ENCODE results near the gene SASS6.

The SASS6 gene

DNA sequence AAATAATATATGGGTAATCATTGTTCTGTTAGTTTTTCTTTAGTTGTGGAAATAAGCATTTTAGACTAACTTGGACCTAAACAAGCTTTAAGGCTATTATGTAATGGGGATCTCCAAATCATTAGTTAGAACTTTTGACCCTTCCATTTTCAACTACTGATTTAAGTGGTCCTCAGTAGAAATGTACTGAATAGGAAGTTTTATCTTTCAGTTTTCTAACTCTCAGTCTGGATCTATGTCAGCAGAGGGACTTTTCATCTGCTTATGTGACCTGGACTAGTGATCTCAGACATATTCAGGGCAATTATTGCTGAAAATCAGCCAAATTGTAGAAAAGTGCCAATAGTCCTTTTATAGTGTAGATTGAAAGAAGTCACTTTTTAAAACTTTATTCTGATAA, 56.0 kb downstream of the SASS6 start:
- Mint-ChIP-seq H3K27ac (no peak overlapping the region), H3K36me3 (peaks cover 44% of the 10 kb centered on the region), H3K4me3 (no peak overlapping the region), H3K4me1 (no peaks in the 10 kb centered on the region), H3K27me3 (no peaks in the 10 kb centered on the region), H3K9me3 (no peaks in the 10 kb centered on the region)
- CTCF ChIA-PET: no interaction called here
- DNase-seq: no peak

- no peaks in the 10 kb centered on the region for H3K4me1 Mint-ChIP-seq
- CTCF ChIA-PET: no interaction called here
- no peaks in the 10 kb centered on the region for H3K27me3 Mint-ChIP-seq
- no peaks in the 10 kb centered on the region for H3K9me3 Mint-ChIP-seq
- peaks cover 47% of the 10 kb centered on the region for H3K36me3 Mint-ChIP-seq
- DNase-seq: no peak
- no peak overlapping the region for H3K4me3 Mint-ChIP-seq
- peak overlapping the region; percentile 47 for H3K27ac Mint-ChIP-seq
These were observed 56.4 kb downstream of the SASS6 start for GRCh38 chr1:100076319-100076718.

- Mint-ChIP-seq H3K27ac (no peak overlapping the region), H3K4me3 (no peak overlapping the region), H3K9me3 (no peaks in the 10 kb centered on the region), H3K36me3 (peaks cover 49% of the 10 kb centered on the region), H3K4me1 (peaks cover under 1% of the 10 kb centered on the region), H3K27me3 (no peaks in the 10 kb centered on the region)
- no peak for DNase-seq
- CTCF ChIA-PET: no interaction called here
These were observed 57.0 kb downstream of the SASS6 start for GRCh38 chr1:100075773-100076172.

GRCh38 chr1:100074604-100075395, 57.9 kb downstream of the SASS6 start:
- H3K36me3 Mint-ChIP-seq: peaks cover 55% of the 10 kb centered on the region
- no peak for DNase-seq
- H3K9me3 Mint-ChIP-seq: no peaks in the 10 kb centered on the region
- no peak overlapping the region for H3K27ac Mint-ChIP-seq
- no peaks in the 10 kb centered on the region for H3K27me3 Mint-ChIP-seq
- peaks cover 10% of the 10 kb centered on the region for H3K4me1 Mint-ChIP-seq
- no peak overlapping the region for H3K4me3 Mint-ChIP-seq
- CTCF ChIA-PET: no interaction called here

GRCh38 chr1:100073531-100073930, 59.2 kb downstream of the SASS6 start:
- H3K4me3 Mint-ChIP-seq: no peak overlapping the region
- peak overlapping the region; percentile 9 for H3K27ac Mint-ChIP-seq
- H3K27me3 Mint-ChIP-seq: no peaks in the 10 kb centered on the region
- H3K9me3 Mint-ChIP-seq: no peaks in the 10 kb centered on the region
- H3K4me1 Mint-ChIP-seq: peaks cover 10% of the 10 kb centered on the region
- CTCF ChIA-PET: no interaction called here
- no peak for DNase-seq
- peaks cover 58% of the 10 kb centered on the region for H3K36me3 Mint-ChIP-seq

GRCh38 chr1:100070201-100070939, 62.4 kb downstream of the SASS6 start:
- Mint-ChIP-seq H3K27ac (no peak overlapping the region), H3K4me1 (peaks cover 18% of the 10 kb centered on the region), H3K4me3 (no peak overlapping the region), H3K9me3 (no peaks in the 10 kb centered on the region), H3K36me3 (peaks cover 59% of the 10 kb centered on the region), H3K27me3 (no peaks in the 10 kb centered on the region)
- CTCF ChIA-PET: no interaction called here
- no peak for DNase-seq

DNA sequence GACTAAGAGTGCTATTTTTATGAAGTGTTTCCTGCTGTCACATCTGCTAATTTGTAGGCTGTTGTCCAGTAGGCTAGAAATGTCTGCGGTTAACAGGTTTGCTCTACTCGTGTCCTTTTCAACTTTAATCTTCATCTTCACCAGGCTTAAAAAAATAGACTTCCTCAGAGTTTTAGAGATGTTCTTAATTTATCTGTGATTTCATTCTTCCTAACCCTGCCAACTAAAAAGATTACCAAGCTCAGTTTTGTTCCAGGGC, 66.8 kb downstream of the SASS6 start:
- DNase-seq: no peak
- CTCF ChIA-PET: no interaction called here
- Mint-ChIP-seq H3K36me3 (peaks cover 64% of the 10 kb centered on the region), H3K9me3 (no peaks in the 10 kb centered on the region), H3K4me1 (peaks cover 29% of the 10 kb centered on the region), H3K27me3 (no peaks in the 10 kb centered on the region), H3K4me3 (no peak overlapping the region), H3K27ac (peak overlapping the region; percentile 81)

DNA sequence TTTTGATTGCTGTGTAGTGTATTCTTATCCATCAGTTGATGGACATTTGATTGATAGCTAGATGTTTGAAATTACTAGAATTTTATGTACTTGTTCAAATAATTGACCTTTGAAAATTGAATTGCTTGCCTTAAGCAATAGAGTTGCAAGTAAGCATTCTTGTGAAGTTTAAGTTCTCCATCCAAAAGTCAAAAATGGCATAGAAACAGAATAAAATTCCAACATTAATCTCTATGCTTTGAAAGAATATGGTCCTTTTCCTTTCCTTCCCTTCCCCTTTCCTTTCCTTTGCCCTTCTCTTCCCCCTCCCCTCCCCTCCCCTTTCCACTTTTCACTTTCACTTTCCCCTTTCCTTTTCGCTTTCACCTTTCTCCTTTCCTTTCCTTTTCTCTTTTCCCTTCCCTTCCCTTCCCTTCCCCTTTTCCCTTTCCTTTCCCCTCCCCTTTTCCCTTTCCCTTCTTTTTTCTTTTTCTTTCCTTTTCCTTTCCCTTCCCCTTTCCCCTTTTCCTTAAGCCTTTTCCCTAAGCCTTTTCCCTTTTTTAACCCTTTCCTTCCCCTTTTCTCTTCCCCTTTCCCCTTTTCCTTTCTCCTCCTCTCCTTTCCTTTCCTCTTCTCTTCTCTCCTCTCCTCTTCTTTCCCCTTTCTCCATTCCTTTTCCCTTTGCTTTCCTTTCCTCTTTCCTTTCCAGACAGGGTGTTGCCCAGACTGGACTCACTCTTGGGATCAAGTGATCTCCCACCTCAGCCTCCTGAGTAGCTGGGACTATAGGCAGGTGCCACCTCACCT, 67.4 kb downstream of the SASS6 start:
- Mint-ChIP-seq H3K27ac (peak overlapping the region; percentile 81), H3K27me3 (no peaks in the 10 kb centered on the region), H3K4me3 (no peak overlapping the region), H3K9me3 (no peaks in the 10 kb centered on the region), H3K36me3 (peaks cover 64% of the 10 kb centered on the region), H3K4me1 (peaks cover 25% of the 10 kb centered on the region)
- DNase-seq: no peak
- CTCF ChIA-PET: no interaction called here

GRCh38 chr1:100061681-100062080, 71.0 kb downstream of the SASS6 start:
- Mint-ChIP-seq H3K4me1 (peaks cover 19% of the 10 kb centered on the region), H3K27ac (no peak overlapping the region), H3K27me3 (no peaks in the 10 kb centered on the region), H3K9me3 (no peaks in the 10 kb centered on the region), H3K36me3 (peaks cover 55% of the 10 kb centered on the region), H3K4me3 (no peak overlapping the region)
- CTCF ChIA-PET: no interaction called here
- no peak for DNase-seq

DNA sequence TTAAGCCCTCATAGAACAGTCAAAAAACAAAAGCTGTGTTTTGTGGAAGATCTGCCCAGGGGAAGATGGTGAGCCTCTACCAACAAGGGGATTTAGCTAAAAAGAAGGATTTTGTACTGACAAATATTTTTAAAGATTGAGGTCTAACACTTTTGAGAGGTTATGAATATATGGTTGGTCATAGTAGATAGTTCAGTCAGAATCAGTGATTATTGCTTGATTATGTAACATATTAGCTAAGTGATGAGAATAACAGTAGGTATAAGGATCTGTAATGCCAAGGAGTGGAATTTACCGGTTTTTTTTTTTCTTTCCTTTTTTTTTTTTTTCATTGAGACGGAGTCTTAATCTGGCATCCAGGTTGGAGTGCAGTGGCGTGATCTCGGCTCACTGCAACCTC, 79.0 kb downstream of the SASS6 start:
- peaks cover 27% of the 10 kb centered on the region for H3K4me1 Mint-ChIP-seq
- H3K36me3 Mint-ChIP-seq: peaks cover 42% of the 10 kb centered on the region
- no peaks in the 10 kb centered on the region for H3K9me3 Mint-ChIP-seq
- H3K27me3 Mint-ChIP-seq: no peaks in the 10 kb centered on the region
- no peak overlapping the region for H3K4me3 Mint-ChIP-seq
- H3K27ac Mint-ChIP-seq: no peak overlapping the region
- DNase-seq: no peak
- CTCF ChIA-PET: no interaction called here

- Mint-ChIP-seq H3K9me3 (no peaks in the 10 kb centered on the region), H3K4me1 (peaks cover 32% of the 10 kb centered on the region), H3K4me3 (no peak overlapping the region), H3K27ac (no peak overlapping the region), H3K36me3 (peaks cover 47% of the 10 kb centered on the region), H3K27me3 (no peaks in the 10 kb centered on the region)
- DNase-seq: no peak
- CTCF ChIA-PET: no interaction called here
These were observed 79.6 kb downstream of the SASS6 start for GRCh38 chr1:100053119-100053518.

DNA sequence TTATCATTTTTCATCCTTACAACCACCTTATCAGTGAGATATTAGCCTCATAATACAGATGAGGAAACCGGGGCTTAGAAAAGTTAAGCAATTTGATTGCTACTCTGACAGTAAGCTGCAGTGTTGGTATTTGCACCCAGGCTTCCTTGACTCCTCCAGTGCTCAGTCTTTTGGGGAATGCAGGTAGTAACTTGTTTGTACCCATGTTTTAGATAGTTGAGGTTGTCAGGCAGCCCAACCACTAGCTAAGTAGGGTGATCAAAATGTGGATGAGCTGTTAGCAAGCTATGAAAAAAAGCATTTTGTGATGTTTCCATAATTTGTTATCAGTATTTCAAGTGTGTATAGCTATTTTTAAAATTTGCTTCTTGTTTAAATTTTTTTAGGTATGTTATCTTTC, 80.8 kb downstream of the SASS6 start:
- Mint-ChIP-seq H3K27ac (no peak overlapping the region), H3K9me3 (no peaks in the 10 kb centered on the region), H3K27me3 (no peaks in the 10 kb centered on the region), H3K4me3 (no peak overlapping the region), H3K36me3 (peaks cover 46% of the 10 kb centered on the region), H3K4me1 (peaks cover 40% of the 10 kb centered on the region)
- CTCF ChIA-PET: interaction anchor here (1.5 kb wide), 1 partner anchor 9 kb away, joined by 3 read pairs; no protein-coding TSS in a partner anchor
- DNase-seq: no peak

- H3K27ac Mint-ChIP-seq: no peak overlapping the region
- H3K27me3 Mint-ChIP-seq: no peaks in the 10 kb centered on the region
- H3K36me3 Mint-ChIP-seq: peaks cover 47% of the 10 kb centered on the region
- CTCF ChIA-PET: interaction anchor here (1.5 kb wide), 1 partner anchor 8 kb away, joined by 3 read pairs; no protein-coding TSS in a partner anchor
- no peaks in the 10 kb centered on the region for H3K9me3 Mint-ChIP-seq
- no peak overlapping the region for H3K4me3 Mint-ChIP-seq
- no peak for DNase-seq
- H3K4me1 Mint-ChIP-seq: peaks cover 45% of the 10 kb centered on the region
These were observed 81.3 kb downstream of the SASS6 start for GRCh38 chr1:100051401-100051800.

- CTCF ChIA-PET: no interaction called here
- peak overlapping the region; percentile 49 for H3K27ac Mint-ChIP-seq
- H3K27me3 Mint-ChIP-seq: no peaks in the 10 kb centered on the region
- H3K36me3 Mint-ChIP-seq: peaks cover 46% of the 10 kb centered on the region
- H3K4me3 Mint-ChIP-seq: no peak overlapping the region
- no peaks in the 10 kb centered on the region for H3K9me3 Mint-ChIP-seq
- peaks cover 52% of the 10 kb centered on the region for H3K4me1 Mint-ChIP-seq
- no peak for DNase-seq
These were observed 82.6 kb downstream of the SASS6 start for GRCh38 chr1:100050139-100050538.
